ENCODE measurements around the gene SDC3.

Gene SDC3

DNA sequence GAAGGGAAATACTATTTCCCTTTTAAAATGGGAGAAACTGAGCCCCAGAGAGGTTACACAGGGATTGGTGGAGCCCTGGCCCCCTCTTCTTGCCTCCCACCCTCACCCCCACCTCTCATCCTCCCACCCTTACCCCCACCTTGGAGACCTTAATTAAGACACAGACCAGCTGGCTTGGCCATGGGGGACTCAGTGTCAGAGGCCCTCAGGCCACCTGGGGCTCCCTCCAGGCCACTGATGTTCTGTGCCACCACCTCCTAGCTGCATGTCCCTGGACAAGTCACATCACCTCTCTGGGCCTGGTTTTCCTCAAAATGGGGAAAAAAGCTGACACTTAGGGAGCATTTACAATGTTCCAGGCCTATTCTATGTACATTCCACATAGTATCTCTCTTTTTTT lies 51.5 kb downstream of the SDC3 start:
- H3K27me3 ChIP-seq (ENCODE audit: low read depth, low read length), result peaks cover 9% of the 10 kb centered on the region; the same call in 1 of the 2 replicates
- H2AFZ ChIP-seq (ENCODE audit: low read depth, low read length), result no peak overlapping the region
- H3K4me1 ChIP-seq (ENCODE audit: low read length), result peaks cover 29% of the 10 kb centered on the region
- H3K79me2 ChIP-seq (ENCODE audit: low read length), result no peaks in the 10 kb centered on the region
- no peaks in the 10 kb centered on the region for H3K36me3 ChIP-seq (replicated peaks; ENCODE audit: low read depth, low read length)
- TF ChIP-seq, protein P1, sequence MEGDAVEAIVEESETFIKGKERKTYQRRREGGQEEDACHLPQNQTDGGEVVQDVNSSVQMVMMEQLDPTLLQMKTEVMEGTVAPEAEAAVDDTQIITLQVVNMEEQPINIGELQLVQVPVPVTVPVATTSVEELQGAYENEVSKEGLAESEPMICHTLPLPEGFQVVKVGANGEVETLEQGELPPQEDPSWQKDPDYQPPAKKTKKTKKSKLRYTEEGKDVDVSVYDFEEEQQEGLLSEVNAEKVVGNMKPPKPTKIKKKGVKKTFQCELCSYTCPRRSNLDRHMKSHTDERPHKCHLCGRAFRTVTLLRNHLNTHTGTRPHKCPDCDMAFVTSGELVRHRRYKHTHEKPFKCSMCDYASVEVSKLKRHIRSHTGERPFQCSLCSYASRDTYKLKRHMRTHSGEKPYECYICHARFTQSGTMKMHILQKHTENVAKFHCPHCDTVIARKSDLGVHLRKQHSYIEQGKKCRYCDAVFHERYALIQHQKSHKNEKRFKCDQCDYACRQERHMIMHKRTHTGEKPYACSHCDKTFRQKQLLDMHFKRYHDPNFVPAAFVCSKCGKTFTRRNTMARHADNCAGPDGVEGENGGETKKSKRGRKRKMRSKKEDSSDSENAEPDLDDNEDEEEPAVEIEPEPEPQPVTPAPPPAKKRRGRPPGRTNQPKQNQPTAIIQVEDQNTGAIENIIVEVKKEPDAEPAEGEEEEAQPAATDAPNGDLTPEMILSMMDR (IDR thresholded peaks at IDR 0.05; ENCODE audit: low read depth, low read length), result no peak
- no peak for TF ChIP-seq EZH2phosphoT487 (IDR thresholded peaks at IDR 0.05; ENCODE audit: low read depth)
- H3K9ac ChIP-seq (ENCODE audit: low read length), result no peak overlapping the region
- no peak overlapping the region for H3K27ac ChIP-seq (ENCODE audit: low read length)
- H3K9me3 ChIP-seq (ENCODE audit: insufficient read depth, low read length), result no peaks in the 10 kb centered on the region
- no peak overlapping the region for H3K4me2 ChIP-seq (ENCODE audit: low read length)
- H4K20me1 ChIP-seq (ENCODE audit: insufficient read depth, low read length), result no peaks in the 10 kb centered on the region
- no peak overlapping the region for H3K4me3 ChIP-seq (ENCODE audit: low read length)

DNA sequence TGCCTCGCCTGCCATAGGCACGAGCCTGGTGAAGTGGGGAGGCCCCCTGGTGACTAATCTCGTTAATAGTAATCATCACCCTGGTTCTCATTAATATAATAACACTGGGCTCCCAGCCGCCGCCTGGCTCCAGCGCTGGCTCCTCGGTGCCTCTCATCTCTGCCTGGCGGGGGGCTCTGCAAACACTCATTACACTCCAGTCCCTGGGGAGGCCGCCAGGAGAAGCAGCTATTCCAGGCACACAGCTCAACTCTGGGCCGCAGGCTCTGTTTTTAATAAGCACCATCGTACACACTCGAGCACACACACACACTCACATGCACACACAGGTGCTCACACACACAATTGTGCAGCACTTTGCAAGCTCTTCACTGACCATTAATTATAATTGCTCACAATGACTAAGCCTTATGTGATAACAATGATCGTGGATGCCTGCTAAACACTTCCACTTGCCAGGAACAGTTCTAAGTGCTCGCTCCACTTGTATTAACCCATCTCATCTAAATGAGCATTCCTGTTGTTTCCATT lies 52.2 kb downstream of the SDC3 start:
- Histone ChIP-seq H3K4me2 (ENCODE audit: low read length) (peak overlapping the region; percentile 50), H3K79me2 (ENCODE audit: low read length) (no peaks in the 10 kb centered on the region), H3K27ac (ENCODE audit: low read length) (no peak overlapping the region), H3K9me3 (ENCODE audit: insufficient read depth, low read length) (no peaks in the 10 kb centered on the region), H3K9ac (ENCODE audit: low read length) (no peak overlapping the region), H2AFZ (ENCODE audit: low read depth, low read length) (no peak overlapping the region), H3K4me1 (ENCODE audit: low read length) (peaks cover 32% of the 10 kb centered on the region), H3K27me3 (ENCODE audit: low read depth, low read length) (peaks cover 9% of the 10 kb centered on the region; the same call in 1 of the 2 replicates), H3K4me3 (ENCODE audit: low read length) (no peak overlapping the region), H3K36me3 (replicated peaks; ENCODE audit: low read depth, low read length) (no peaks in the 10 kb centered on the region), H4K20me1 (ENCODE audit: insufficient read depth, low read length) (no peaks in the 10 kb centered on the region)
- TF ChIP-seq, protein P1 (IDR thresholded peaks at IDR 0.05; ENCODE audit: low read depth, low read length), result no peak
- no peak for TF ChIP-seq EZH2phosphoT487 (IDR thresholded peaks at IDR 0.05; ENCODE audit: low read depth)

DNA sequence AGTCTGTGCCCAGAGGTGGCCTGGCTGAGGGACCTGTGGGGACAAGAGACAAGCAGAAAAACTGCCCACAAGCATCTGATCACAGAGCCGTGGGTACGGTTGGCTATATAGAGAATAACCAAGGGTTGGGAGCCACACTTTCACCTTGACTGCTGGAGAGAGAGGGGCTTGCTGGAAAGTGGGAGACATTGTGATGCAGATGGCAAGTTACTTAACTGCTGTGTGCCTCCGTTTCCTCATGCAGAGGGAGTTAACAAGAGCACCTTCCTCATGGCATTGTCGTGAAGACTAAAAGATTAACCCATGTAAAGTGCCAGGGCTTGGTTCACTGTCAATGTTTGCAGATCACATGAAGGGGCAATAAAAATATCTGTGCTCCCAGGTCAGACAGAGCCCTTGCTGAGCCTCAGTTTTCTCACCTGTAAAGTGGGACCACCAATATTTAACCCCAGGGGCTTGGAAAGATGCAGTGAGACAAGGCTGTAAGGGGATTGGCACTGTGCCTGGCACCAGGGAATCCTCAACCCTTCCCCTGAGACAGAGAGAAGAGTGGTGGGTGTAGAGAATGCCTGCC lies 52.8 kb downstream of the SDC3 start:
- no peaks in the 10 kb centered on the region for H3K79me2 ChIP-seq (ENCODE audit: low read length)
- no peak overlapping the region for H2AFZ ChIP-seq (ENCODE audit: low read depth, low read length)
- no peak for TF ChIP-seq EZH2phosphoT487 (IDR thresholded peaks at IDR 0.05; ENCODE audit: low read depth)
- TF ChIP-seq, protein P1 (IDR thresholded peaks at IDR 0.05; ENCODE audit: low read depth, low read length), result no peak
- H3K4me1 ChIP-seq (ENCODE audit: low read length), result peaks cover 32% of the 10 kb centered on the region
- H3K4me2 ChIP-seq (ENCODE audit: low read length), result peak overlapping the region; percentile 50
- H3K4me3 ChIP-seq (ENCODE audit: low read length), result no peak overlapping the region
- no peaks in the 10 kb centered on the region for H3K9me3 ChIP-seq (ENCODE audit: insufficient read depth, low read length)
- no peak overlapping the region for H3K9ac ChIP-seq (ENCODE audit: low read length)
- no peak overlapping the region for H3K27ac ChIP-seq (ENCODE audit: low read length)
- peaks cover 9% of the 10 kb centered on the region; the same call in 1 of the 2 replicates for H3K27me3 ChIP-seq (ENCODE audit: low read depth, low read length)
- H3K36me3 ChIP-seq (replicated peaks; ENCODE audit: low read depth, low read length), result no peaks in the 10 kb centered on the region
- H4K20me1 ChIP-seq (ENCODE audit: insufficient read depth, low read length), result no peaks in the 10 kb centered on the region

DNA sequence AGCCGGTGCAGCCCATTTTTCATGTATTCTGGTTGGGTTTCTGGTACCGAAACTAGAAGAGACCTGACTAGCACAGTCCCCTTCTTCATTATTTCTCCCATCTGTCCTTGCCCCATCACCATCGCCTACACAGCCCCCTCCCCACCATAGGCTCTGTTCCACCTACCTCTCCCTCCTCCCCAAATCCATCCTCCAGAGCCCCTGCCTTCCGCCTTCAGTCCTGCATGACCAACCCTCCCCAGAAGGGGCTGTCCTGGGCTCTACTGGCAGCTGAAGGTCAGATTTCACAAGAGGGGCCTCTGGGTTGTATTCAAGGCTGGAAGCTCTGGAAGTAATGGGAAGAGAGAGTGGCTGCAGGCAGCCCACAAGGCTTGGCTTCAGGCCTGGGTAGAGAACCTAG lies 55.2 kb downstream of the SDC3 start:
- Histone ChIP-seq H3K4me2 (ENCODE audit: low read length) (peak overlapping the region; percentile 69), H4K20me1 (ENCODE audit: insufficient read depth, low read length) (no peaks in the 10 kb centered on the region), H3K36me3 (replicated peaks; ENCODE audit: low read depth, low read length) (no peaks in the 10 kb centered on the region), H3K27ac (ENCODE audit: low read length) (no peak overlapping the region), H2AFZ (ENCODE audit: low read depth, low read length) (peak overlapping the region; percentile 43; the same call in 1 of the 2 replicates), H3K4me3 (ENCODE audit: low read length) (no peak overlapping the region), H3K9ac (ENCODE audit: low read length) (no peak overlapping the region), H3K79me2 (ENCODE audit: low read length) (no peaks in the 10 kb centered on the region), H3K9me3 (ENCODE audit: insufficient read depth, low read length) (no peaks in the 10 kb centered on the region), H3K4me1 (ENCODE audit: low read length) (peaks cover 36% of the 10 kb centered on the region), H3K27me3 (ENCODE audit: low read depth, low read length) (peaks cover 17% of the 10 kb centered on the region)
- no peak for TF ChIP-seq EZH2phosphoT487 (IDR thresholded peaks at IDR 0.05; ENCODE audit: low read depth)
- TF ChIP-seq, protein P1 (IDR thresholded peaks at IDR 0.05; ENCODE audit: low read depth, low read length), result no peak

All from OCI-LY3 (cell line).